ENCODE results near the gene GEMIN8.

DNA sequence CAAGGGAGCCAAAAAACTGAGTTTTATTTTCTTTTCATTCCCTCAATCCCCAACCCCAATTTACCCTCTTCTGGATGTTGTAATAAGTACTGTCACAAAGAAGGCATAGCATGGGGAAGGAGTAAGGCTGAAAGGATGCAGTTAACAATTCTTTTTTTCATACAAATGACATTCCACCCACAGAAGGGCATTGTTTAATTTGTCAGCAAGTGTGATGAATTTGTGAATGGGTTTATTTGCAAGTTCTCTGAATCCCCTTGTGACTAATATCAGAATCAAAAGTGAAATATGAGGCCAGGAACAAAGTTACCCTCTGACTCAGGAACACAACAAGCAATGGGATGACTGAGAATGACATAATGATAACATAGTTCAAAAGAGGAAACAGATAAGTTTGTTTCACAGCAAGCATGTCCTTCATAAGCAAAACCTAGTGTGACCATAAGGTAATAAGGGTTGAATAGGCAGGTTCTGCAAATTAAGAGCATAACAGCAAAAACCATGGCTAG, 2.1 kb downstream of the GEMIN8 start:
- TF ChIP-seq POLR2A (IDR thresholded peaks at IDR 0.05), result no peak
- TF ChIP-seq, protein P1, sequence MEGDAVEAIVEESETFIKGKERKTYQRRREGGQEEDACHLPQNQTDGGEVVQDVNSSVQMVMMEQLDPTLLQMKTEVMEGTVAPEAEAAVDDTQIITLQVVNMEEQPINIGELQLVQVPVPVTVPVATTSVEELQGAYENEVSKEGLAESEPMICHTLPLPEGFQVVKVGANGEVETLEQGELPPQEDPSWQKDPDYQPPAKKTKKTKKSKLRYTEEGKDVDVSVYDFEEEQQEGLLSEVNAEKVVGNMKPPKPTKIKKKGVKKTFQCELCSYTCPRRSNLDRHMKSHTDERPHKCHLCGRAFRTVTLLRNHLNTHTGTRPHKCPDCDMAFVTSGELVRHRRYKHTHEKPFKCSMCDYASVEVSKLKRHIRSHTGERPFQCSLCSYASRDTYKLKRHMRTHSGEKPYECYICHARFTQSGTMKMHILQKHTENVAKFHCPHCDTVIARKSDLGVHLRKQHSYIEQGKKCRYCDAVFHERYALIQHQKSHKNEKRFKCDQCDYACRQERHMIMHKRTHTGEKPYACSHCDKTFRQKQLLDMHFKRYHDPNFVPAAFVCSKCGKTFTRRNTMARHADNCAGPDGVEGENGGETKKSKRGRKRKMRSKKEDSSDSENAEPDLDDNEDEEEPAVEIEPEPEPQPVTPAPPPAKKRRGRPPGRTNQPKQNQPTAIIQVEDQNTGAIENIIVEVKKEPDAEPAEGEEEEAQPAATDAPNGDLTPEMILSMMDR (IDR thresholded peaks at IDR 0.05), result no peak
